ENCODE results near the gene FAIM2.
"Not testable (repeated sequence)": the region's sequence is repeated elsewhere in the genome, so short reads cannot be mapped to it uniquely, and the experiment has no call there.

Gene FAIM2

GRCh38 chr12:49863946-49864797 is 39.5 kb downstream of the FAIM2 start:
- DNase-seq (ENCODE audit: low spot score): no peak

- DNase-seq (ENCODE audit: low spot score): not testable (repeated sequence)
Measured at GRCh38 chr12:49860921-49861320, 42.8 kb downstream of the FAIM2 start.

GRCh38 chr12:49855890-49856289 is 47.8 kb downstream of the FAIM2 start:
- not testable (repeated sequence) for DNase-seq (ENCODE audit: low spot score)

- DNase-seq (ENCODE audit: low spot score): no peak
Measured at GRCh38 chr12:49854976-49855375, 48.7 kb downstream of the FAIM2 start.

- no peak for DNase-seq (ENCODE audit: low spot score)
Measured at GRCh38 chr12:49853671-49854070, 50.0 kb downstream of the FAIM2 start.

GRCh38 chr12:49847161-49847560 is 56.5 kb downstream of the FAIM2 start:
- no peak for DNase-seq (ENCODE audit: low spot score)

GRCh38 chr12:49846032-49846431 is 57.7 kb downstream of the FAIM2 start:
- DNase-seq (ENCODE audit: low spot score): no peak

- no peak for DNase-seq (ENCODE audit: low spot score)
Measured at GRCh38 chr12:49843876-49844437, 59.7 kb downstream of the FAIM2 start.

- no peak for DNase-seq (ENCODE audit: low spot score)
Measured at GRCh38 chr12:49843411-49843810, 60.3 kb downstream of the FAIM2 start.

- peak; percentile 91 for DNase-seq (ENCODE audit: low spot score)
Measured at GRCh38 chr12:49842519-49843352, 61.0 kb downstream of the FAIM2 start, which contains the start of gene BCDIN3D. Gene BCDIN3D (minus strand): TSS chr12:49843106. CDS start chr12:49843087, 19 bp downstream.

GRCh38 chr12:49838973-49839633 is 64.6 kb downstream of the FAIM2 start:
- peak; percentile 53 for DNase-seq (ENCODE audit: low spot score)

GRCh38 chr12:49832836-49833421 is 70.8 kb downstream of the FAIM2 start:
- DNase-seq (ENCODE audit: low spot score): no peak

- DNase-seq (ENCODE audit: low spot score): no peak
Measured at GRCh38 chr12:49831717-49832116, 72.0 kb downstream of the FAIM2 start.

- DNase-seq (ENCODE audit: low spot score): peak; percentile 91
Measured at GRCh38 chr12:49828133-49829091, 75.3 kb downstream of the FAIM2 start, which contains the start of gene NCKAP5L. Gene NCKAP5L (minus strand): TSS chr12:49828413. CDS start chr12:49804044, 24,369 bp downstream.

- peak; percentile 17 for DNase-seq (ENCODE audit: low spot score)
Measured at GRCh38 chr12:49827401-49828099, 76.2 kb downstream of the FAIM2 start.

- no peak for DNase-seq (ENCODE audit: low spot score)
Measured at GRCh38 chr12:49827051-49827400, 76.7 kb downstream of the FAIM2 start.

GRCh38 chr12:49825971-49826421 is 77.7 kb downstream of the FAIM2 start:
- DNase-seq (ENCODE audit: low spot score): no peak

- DNase-seq (ENCODE audit: low spot score): peak; percentile 12
Measured at GRCh38 chr12:49825360-49825970, 78.2 kb downstream of the FAIM2 start.

- no peak for DNase-seq (ENCODE audit: low spot score)
Measured at GRCh38 chr12:49824895-49825294, 78.8 kb downstream of the FAIM2 start.

All from CD4-positive, alpha-beta T cell treated with Interleukin-15 for 4 hours (primary cell).